HEK293 (cell line): ENCODE data around the gene ITIH5.

ENCODE experiments used
- ELK4 ChIP-seq: IDR thresholded peaks from 2 replicates; pipeline ENCODE4 v1.6.1; 2011; ENCODE audit warnings: mild to moderate bottlenecking, low read depth, low read length, borderline replicate concordance
- HOXD13 ChIP-seq: sonication (generic); formaldehyde crosslinking; IDR thresholded peaks from 2 replicates; pipeline ENCODE4 v1.8.0; 2022; ENCODE audit warnings: missing genetic modification reagents, borderline replicate concordance
- KLF16 ChIP-seq: fragments of 450-650 bp; formaldehyde crosslinking; IDR thresholded peaks from 2 replicates; pipeline ENCODE4 v1.5.1; 2017; ENCODE audit warnings: missing biosample characterization, missing genetic modification characterization
- MEIS1 ChIP-seq: sonication (generic); formaldehyde crosslinking; IDR thresholded peaks from 2 replicates; pipeline ENCODE4 v1.8.1; 2022; ENCODE audit warnings: missing genetic modification reagents, mild to moderate bottlenecking, borderline replicate concordance
- MZF1 ChIP-seq: fragments of 450-650 bp; formaldehyde crosslinking; IDR thresholded peaks from 2 replicates; pipeline ENCODE4 v1.5.1; 2017; ENCODE audit warnings: missing biosample characterization, missing genetic modification characterization, borderline replicate concordance
- PBX3 ChIP-seq: sonication (generic); formaldehyde crosslinking; IDR thresholded peaks from 2 replicates; pipeline ENCODE4 v1.8.1; 2022; ENCODE audit warnings: mild to moderate bottlenecking, moderate library complexity, missing genetic modification reagents
- REPIN1 ChIP-seq: fragments of 450-650 bp; formaldehyde crosslinking; IDR thresholded peaks from 2 replicates; pipeline ENCODE4 v1.5.1; 2017; ENCODE audit warnings: missing biosample characterization, missing genetic modification characterization, low read depth
- SCRT1 ChIP-seq: fragments of 450-650 bp; formaldehyde crosslinking; IDR thresholded peaks from 2 replicates; pipeline ENCODE4 v1.5.1; 2016; ENCODE audit warnings: missing biosample characterization, missing genetic modification characterization, borderline replicate concordance
- SETDB1 ChIP-seq: IDR thresholded peaks from one replicate; pipeline ENCODE4 v1.6.1; 2017; ENCODE audit warnings: mild to moderate bottlenecking, low read length, moderate library complexity, mixed read lengths; ENCODE audit not compliant: insufficient read length
- SP2 ChIP-seq: fragments of 450-650 bp; formaldehyde crosslinking; IDR thresholded peaks from 2 replicates; pipeline ENCODE4 v1.5.1; 2016; ENCODE audit warnings: missing biosample characterization, missing genetic modification characterization
- TRIM28 ChIP-seq: IDR thresholded peaks from 2 replicates; pipeline ENCODE4 v1.6.1; 2011; ENCODE audit warnings: low read length, control low read depth, borderline replicate concordance
- YY2 ChIP-seq: fragments of 450-650 bp; formaldehyde crosslinking; IDR thresholded peaks from 2 replicates; pipeline ENCODE4 v1.5.1; 2016; ENCODE audit warnings: missing biosample characterization, missing genetic modification characterization
- ZFP37 ChIP-seq: fragments of 450-650 bp; formaldehyde crosslinking; IDR thresholded peaks from 2 replicates; pipeline ENCODE4 v1.5.1; 2016; ENCODE audit warnings: missing biosample characterization, missing genetic modification characterization
- ZFP69B ChIP-seq: fragments of 450-650 bp; formaldehyde crosslinking; IDR thresholded peaks from 2 replicates; pipeline ENCODE4 v1.5.1; 2016; ENCODE audit warnings: missing biosample characterization, missing genetic modification characterization
- ZNF133 ChIP-seq: fragments of 450-650 bp; formaldehyde crosslinking; IDR thresholded peaks from 2 replicates; pipeline ENCODE4 v1.5.1; 2016; ENCODE audit warnings: missing biosample characterization, missing genetic modification characterization
- ZNF146 ChIP-seq: fragments of 450-650 bp; formaldehyde crosslinking; IDR thresholded peaks from 2 replicates; pipeline ENCODE4 v1.5.1; 2016; ENCODE audit warnings: missing biosample characterization, missing genetic modification characterization
- ZNF157 ChIP-seq: fragments of 450-650 bp; formaldehyde crosslinking; IDR thresholded peaks from 2 replicates; pipeline ENCODE4 v1.5.1; 2016; ENCODE audit warnings: missing biosample characterization, missing genetic modification characterization
- ZNF169 ChIP-seq: fragments of 450-650 bp; formaldehyde crosslinking; IDR thresholded peaks from 2 replicates; pipeline ENCODE4 v1.5.1; 2016; ENCODE audit warnings: missing biosample characterization, missing genetic modification characterization
- ZNF175 ChIP-seq: fragments of 450-650 bp; formaldehyde crosslinking; IDR thresholded peaks from 2 replicates; pipeline ENCODE4 v1.5.1; 2016; ENCODE audit warnings: missing biosample characterization, missing genetic modification characterization
- ZNF19 ChIP-seq: fragments of 450-650 bp; formaldehyde crosslinking; IDR thresholded peaks from 2 replicates; pipeline ENCODE4; 2016; ENCODE audit warnings: missing biosample characterization, missing genetic modification characterization, low read depth
- ZNF2 ChIP-seq: fragments of 450-650 bp; formaldehyde crosslinking; IDR thresholded peaks from 2 replicates; pipeline ENCODE4 v1.5.1; 2016; ENCODE audit warnings: missing biosample characterization, missing genetic modification characterization
- ZNF202 ChIP-seq: fragments of 450-650 bp; formaldehyde crosslinking; IDR thresholded peaks from 2 replicates; pipeline ENCODE4 v1.5.1; 2016; ENCODE audit warnings: missing biosample characterization, missing genetic modification characterization, borderline replicate concordance
- ZNF324 ChIP-seq: fragments of 450-650 bp; formaldehyde crosslinking; IDR thresholded peaks from 2 replicates; pipeline ENCODE4 v1.5.1; 2016; ENCODE audit warnings: missing biosample characterization, missing genetic modification characterization
- ZNF341 ChIP-seq: fragments of 450-650 bp; formaldehyde crosslinking; IDR thresholded peaks from 2 replicates; pipeline ENCODE4; 2016; ENCODE audit warnings: low read depth, missing biosample characterization, missing genetic modification characterization
- ZNF404 ChIP-seq: fragments of 450-650 bp; formaldehyde crosslinking; IDR thresholded peaks from 2 replicates; pipeline ENCODE4 v1.5.1; 2017; ENCODE audit warnings: missing biosample characterization, missing genetic modification characterization
- ZNF423 ChIP-seq: fragments of 450-650 bp; formaldehyde crosslinking; IDR thresholded peaks from 2 replicates; pipeline ENCODE4 v1.5.1; 2016; ENCODE audit warnings: missing biosample characterization, missing genetic modification characterization
- ZNF510 ChIP-seq: fragments of 450-650 bp; formaldehyde crosslinking; IDR thresholded peaks from 2 replicates; pipeline ENCODE4 v1.5.1; 2018; ENCODE audit warnings: mild to moderate bottlenecking, missing genetic modification characterization, missing biosample characterization; ENCODE audit not compliant: insufficient replicate concordance
- ZNF560 ChIP-seq: fragments of 450-650 bp; formaldehyde crosslinking; IDR thresholded peaks from 2 replicates; pipeline ENCODE4 v1.5.1; 2017; ENCODE audit warnings: missing biosample characterization, missing genetic modification characterization, borderline replicate concordance
- ZNF571 ChIP-seq: fragments of 450-650 bp; formaldehyde crosslinking; IDR thresholded peaks from 2 replicates; pipeline ENCODE4 v1.5.0; 2017; ENCODE audit warnings: missing biosample characterization, missing genetic modification characterization
- ZNF610 ChIP-seq: fragments of 450-650 bp; formaldehyde crosslinking; IDR thresholded peaks from 2 replicates; pipeline ENCODE4 v1.5.1; 2016; ENCODE audit warnings: missing biosample characterization, missing genetic modification characterization, borderline replicate concordance
- ZNF768 ChIP-seq: fragments of 450-650 bp; formaldehyde crosslinking; IDR thresholded peaks from 2 replicates; pipeline ENCODE4 v1.5.1; 2018; ENCODE audit warnings: missing biosample characterization, mild to moderate bottlenecking, missing genetic modification characterization
- ZNF777 ChIP-seq: fragments of 450-650 bp; formaldehyde crosslinking; IDR thresholded peaks from 2 replicates; pipeline ENCODE4 v1.5.1; 2017; ENCODE audit warnings: missing biosample characterization, missing genetic modification characterization, borderline replicate concordance
- ZNF830 ChIP-seq: fragments of 450-650 bp; IDR thresholded peaks from 2 replicates; pipeline ENCODE4 v1.5.0; 2018; ENCODE audit warnings: missing biosample characterization, missing genetic modification characterization, low read depth, mild to moderate bottlenecking, moderate library complexity
- ZSCAN16 ChIP-seq: fragments of 450-650 bp; formaldehyde crosslinking; IDR thresholded peaks from 2 replicates; pipeline ENCODE4 v1.5.1; 2016; ENCODE audit warnings: missing biosample characterization, missing genetic modification characterization
- ZSCAN30 ChIP-seq: fragments of 450-650 bp; IDR thresholded peaks from 2 replicates; pipeline ENCODE4 v1.5.1; 2018; ENCODE audit warnings: missing biosample characterization, mild to moderate bottlenecking, missing genetic modification characterization, moderate library complexity
- TF ChIP-seq, protein P1 (sequence below): fragments of 450-650 bp; formaldehyde crosslinking; IDR thresholded peaks from 2 replicates; pipeline ENCODE4 v1.5.1; 2017; ENCODE audit warnings: missing biosample characterization, missing genetic modification characterization
- TF ChIP-seq, protein P2 (sequence below): fragments of 450-650 bp; formaldehyde crosslinking; IDR thresholded peaks from 2 replicates; pipeline ENCODE4 v1.5.1; 2016; ENCODE audit warnings: missing biosample characterization, missing genetic modification characterization
- TF ChIP-seq, protein P3 (sequence below): fragments of 450-650 bp; formaldehyde crosslinking; IDR thresholded peaks from 2 replicates; pipeline ENCODE4 v1.5.1; 2016; ENCODE audit warnings: missing biosample characterization, missing genetic modification characterization

The ITIH5 gene

DNA sequence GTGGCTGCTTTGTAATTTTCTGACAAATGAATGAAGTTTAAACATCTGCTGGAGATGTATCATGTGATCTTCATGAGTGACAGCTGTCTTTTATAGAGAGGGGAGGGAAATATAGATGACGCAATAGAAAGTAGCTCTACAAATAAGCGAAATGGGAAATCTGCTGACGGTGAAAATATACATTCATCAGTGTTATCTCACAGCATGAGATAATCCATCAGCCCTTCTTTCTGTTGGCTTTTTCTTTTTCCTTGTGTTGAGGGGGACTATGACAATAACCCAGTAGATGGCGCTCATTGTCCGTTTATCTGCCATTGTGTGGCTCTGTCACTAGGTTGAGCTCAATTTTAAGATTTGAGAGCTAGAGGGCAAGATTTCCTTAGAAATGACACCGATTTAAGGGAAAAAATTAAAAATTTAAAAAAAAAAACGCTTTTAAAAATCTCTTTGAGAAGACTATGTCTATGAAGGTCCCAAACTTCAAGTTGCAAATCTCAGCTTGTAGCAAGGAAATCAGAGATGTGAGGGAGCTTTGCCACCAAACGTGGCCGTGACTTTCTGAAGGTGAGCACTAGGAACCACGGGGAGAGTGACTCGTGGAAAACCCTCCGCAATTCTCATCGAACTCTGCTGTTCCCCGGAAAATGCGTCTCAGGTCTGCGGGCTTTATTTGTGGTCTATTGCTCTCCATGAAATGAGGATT is 141.3 kb downstream of the ITIH5 start (continued):
- TF ChIP-seq ZNF169 (tag by site-specific recombination) (no peak), ZNF768 (tag by site-specific recombination) (no peak), ZNF157 (tag by site-specific recombination) (no peak), SP2 (tag by site-specific recombination) (peak; percentile 29), ZNF19 (tag by site-specific recombination) (no peak), PBX3 (CRISPR knock-in tag) (no peak), ZFP69B (tag by site-specific recombination) (no peak), ZNF2 (tag by site-specific recombination) (0 out of 2 replicates have a peak, but pooled peaks have one; percentile 53), ZNF175 (tag by site-specific recombination) (no peak), ZFP37 (tag by site-specific recombination) (0 out of 2 replicates have a peak, but pooled peaks have one; percentile 35), SCRT1 (tag by site-specific recombination) (no peak), MEIS1 (CRISPR knock-in tag) (no peak), ZSCAN16 (tag by site-specific recombination) (no peak), ELK4 (no peak), YY2 (no peak), ZNF423 (tag by site-specific recombination) (no peak), MZF1 (no peak), KLF16 (0 out of 2 replicates have a peak, but pooled peaks have one; percentile 31), ZSCAN30 (tag by site-specific recombination) (no peak), SETDB1 (no peak), ZNF610 (peak; percentile 55; the same call in 1 of the 2 replicates), ZNF510 (no peak), ZNF777 (tag by site-specific recombination) (no peak), ZNF571 (tag by site-specific recombination) (no peak), ZNF830 (tag by site-specific recombination) (no peak), ZNF202 (tag by site-specific recombination) (no peak), ZNF560 (no peak), REPIN1 (no peak), ZNF404 (tag by site-specific recombination) (no peak), ZNF324 (tag by site-specific recombination) (peak; percentile 73; the same call in 1 of the 2 replicates), ZNF341 (tag by site-specific recombination) (no peak), ZNF146 (tag by site-specific recombination) (no peak), HOXD13 (CRISPR knock-in tag) (no peak), TRIM28 (0 out of 2 replicates have a peak, but pooled peaks have one; percentile 26), ZNF133 (tag by site-specific recombination) (no peak)
- TF ChIP-seq, protein P1, sequence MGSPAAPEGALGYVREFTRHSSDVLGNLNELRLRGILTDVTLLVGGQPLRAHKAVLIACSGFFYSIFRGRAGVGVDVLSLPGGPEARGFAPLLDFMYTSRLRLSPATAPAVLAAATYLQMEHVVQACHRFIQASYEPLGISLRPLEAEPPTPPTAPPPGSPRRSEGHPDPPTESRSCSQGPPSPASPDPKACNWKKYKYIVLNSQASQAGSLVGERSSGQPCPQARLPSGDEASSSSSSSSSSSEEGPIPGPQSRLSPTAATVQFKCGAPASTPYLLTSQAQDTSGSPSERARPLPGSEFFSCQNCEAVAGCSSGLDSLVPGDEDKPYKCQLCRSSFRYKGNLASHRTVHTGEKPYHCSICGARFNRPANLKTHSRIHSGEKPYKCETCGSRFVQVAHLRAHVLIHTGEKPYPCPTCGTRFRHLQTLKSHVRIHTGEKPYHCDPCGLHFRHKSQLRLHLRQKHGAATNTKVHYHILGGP (tag by site-specific recombination): no peak
- TF ChIP-seq, protein P2, sequence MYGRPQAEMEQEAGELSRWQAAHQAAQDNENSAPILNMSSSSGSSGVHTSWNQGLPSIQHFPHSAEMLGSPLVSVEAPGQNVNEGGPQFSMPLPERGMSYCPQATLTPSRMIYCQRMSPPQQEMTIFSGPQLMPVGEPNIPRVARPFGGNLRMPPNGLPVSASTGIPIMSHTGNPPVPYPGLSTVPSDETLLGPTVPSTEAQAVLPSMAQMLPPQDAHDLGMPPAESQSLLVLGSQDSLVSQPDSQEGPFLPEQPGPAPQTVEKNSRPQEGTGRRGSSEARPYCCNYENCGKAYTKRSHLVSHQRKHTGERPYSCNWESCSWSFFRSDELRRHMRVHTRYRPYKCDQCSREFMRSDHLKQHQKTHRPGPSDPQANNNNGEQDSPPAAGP (tag by site-specific recombination): no peak
- TF ChIP-seq, protein P3, sequence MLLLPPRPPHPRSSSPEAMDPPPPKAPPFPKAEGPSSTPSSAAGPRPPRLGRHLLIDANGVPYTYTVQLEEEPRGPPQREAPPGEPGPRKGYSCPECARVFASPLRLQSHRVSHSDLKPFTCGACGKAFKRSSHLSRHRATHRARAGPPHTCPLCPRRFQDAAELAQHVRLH: no peak
